Transverse colon (tissue), 4 donors: Measurements from ENCODE around the gene HNF1B. TPM values are rescaled to one million over a fixed set of nuclear protein-coding genes. Genes with fewer than 3 reads are reported as not detected.
A peak's percentile ranks its signal among the peaks of the same experiment; 100 is the strongest.

Experiments used
- DNase-seq: peaks from one replicate; pipeline ENCODE4 v3.0.0-alpha.2; 2019
- H3K27ac ChIP-seq, 4 donors: fragments of 200-600 bp; sonication (generic); 2 replicates each; pipeline ENCODE4 v1.5.1; 2016 to 2018; ENCODE audit warnings: inconsistent platforms in 4 of 4
- H3K27me3 ChIP-seq: fragments of 200-600 bp; sonication (generic); 2 replicates; pipeline ENCODE4 v1.5.1; 2017; ENCODE audit warnings: inconsistent platforms
- H3K36me3 ChIP-seq, 4 donors: fragments of 200-600 bp; sonication (generic); 2 replicates each; pipeline ENCODE4 v1.5.1; 2017 to 2019; ENCODE audit warnings: inconsistent platforms in 4 of 4
- H3K4me1 ChIP-seq, 4 donors: fragments of 200-600 bp; sonication (generic); 2 replicates each; pipeline ENCODE4 v1.5.1; 2017 to 2020; ENCODE audit warnings: inconsistent platforms in 4 of 4
- H3K4me3 ChIP-seq, 4 donors: fragments of 200-600 bp; sonication (generic); 1 replicate in 1 of 4; 2 replicates in 3 of 4; pipeline versions ENCODE4 v1.5.1 to v1.6.1; 2017 to 2019; ENCODE audit warnings: inconsistent platforms in 4 of 4
- H3K9me3 ChIP-seq, 2 donors: fragments of 200-600 bp; sonication (generic); 2 replicates each; pipeline ENCODE4 v1.5.1; 2017 to 2019; ENCODE audit warnings: inconsistent platforms in 2 of 2
- CTCF ChIP-seq, 5 experiments: fragments of 200-600 bp in 3 of 5; fragments of 450-650 bp in 2 of 5; sonication (generic) in 3 of 5; IDR thresholded peaks; 1 replicate in 2 of 5; 2 replicates in 3 of 5; pipeline ENCODE4 v1.5.1; 2016 to 2017; ENCODE audit warnings: antibody characterized with exemption in 5 of 5, inconsistent platforms in 3 of 5, mild to moderate bottlenecking in 2 of 5, moderate library complexity in 1 of 5
- EP300 ChIP-seq: sonication (generic); formaldehyde crosslinking; IDR thresholded peaks from one replicate; pipeline ENCODE4 v1.6.1; 2017; ENCODE audit warnings: antibody characterized with exemption, low read depth
- POLR2A ChIP-seq: fragments of 450-650 bp; IDR thresholded peaks from one replicate; pipeline ENCODE4 v1.6.1; 2016; ENCODE audit warnings: antibody characterized with exemption, mild to moderate bottlenecking, moderate library complexity
- POLR2AphosphoS5 ChIP-seq, 3 donors: sonication (generic); formaldehyde crosslinking; IDR thresholded peaks; one replicate each; pipeline ENCODE4 v1.6.1; 2016; ENCODE audit warnings: antibody characterized with exemption in 3 of 3
- WGBS, 2 donors: methylation state at CpG; one replicate each; pipeline ENCODE4 v1.1.5; 2018; ENCODE audit warnings: low coverage in 1 of 2; 5-methylcytosine and 5-hydroxymethylcytosine counted together
- in situ Hi-C, 4 donors: fragments of 200-750 bp; cut with MboI; loops; one replicate each; pipeline versions ENCODE4 v1.15.0 to v1.15.1; 2017; ENCODE audit warnings: low sequenced_read_pairs in 3 of 4, low pct_ligation_motif_present in 1 of 4, low pct_unique_long_range_greater_than_20kb in 1 of 4
- intact Hi-C: fragments of 100-400 bp; cut with DNase I; formaldehyde crosslinking; loops from one replicate; pipeline ENCODE4 v1.15.1; 2023; ENCODE audit warnings: low total_unique reads
- total RNA-seq, 4 donors: library from RNA; depleted of rRNA; stranded (reverse); fragments of >200 nt; gene quantifications; one replicate each; pipeline ENCODE4 v1.1.0, GENCODE V29; 2016

The HNF1B gene
- total RNA-seq, 4 donors from 2014 or later = 22.7 to 35.2 (median 24.9) TPM

GRCh38 chr17:37676115-37676925 is 68.5 kb downstream of the HNF1B start:
- no peak for TF ChIP-seq CTCF (IDR thresholded peaks at IDR 0.05)
- TF ChIP-seq EP300 = no peak
- no peak for TF ChIP-seq POLR2A
- TF ChIP-seq POLR2AphosphoS5 (IDR thresholded peaks at IDR 0.05) = no peak
- DNase-seq = peak; percentile 56
- no peaks in the 10 kb centered on the region for H3K9me3 ChIP-seq
- H3K4me1 ChIP-seq = peaks cover 5 to 35% (median 26%) of the 10 kb centered on the region in 4 donors
- H3K27me3 ChIP-seq = peaks cover 4% of the 10 kb centered on the region
- H3K27ac ChIP-seq = peak overlapping the region; percentile 29 to 81 (median 50)
- intact Hi-C loops (no loop called here), in situ Hi-C loops (no loop called here)
- no peak overlapping the region for H3K4me3 ChIP-seq
- 8 to 16% methylated on average over 3 to 7 of the region's 7 CpGs for WGBS, 2 donors
- H3K36me3 ChIP-seq = no peaks in the 10 kb centered on the region

GRCh38 chr17:37674511-37674910 is 70.3 kb downstream of the HNF1B start:
- Histone ChIP-seq H3K4me3 (no peak overlapping the region), H3K27me3 (peaks cover 4% of the 10 kb centered on the region), H3K36me3 (no peaks in the 10 kb centered on the region), H3K27ac (no peak overlapping the region), H3K9me3 (no peaks in the 10 kb centered on the region), H3K4me1 (peaks cover 5 to 49% (median 35%) of the 10 kb centered on the region in 4 donors)
- TF ChIP-seq POLR2AphosphoS5 (IDR thresholded peaks at IDR 0.05) = no peak
- no peak for TF ChIP-seq CTCF (IDR thresholded peaks at IDR 0.05)
- TF ChIP-seq EP300 = no peak
- no peak for TF ChIP-seq POLR2A
- 26 to 33% methylated on average over 1 of the region's 1 CpG for WGBS, 2 donors
- intact Hi-C loops = no loop called here
- DNase-seq = no peak
- in situ Hi-C loops = no loop called here

- H3K27ac ChIP-seq = no peak overlapping the region
- no peaks in the 10 kb centered on the region for H3K9me3 ChIP-seq
- 91 to 94% methylated on average over 2 of the region's 2 CpGs for WGBS, 2 donors
- in situ Hi-C loops (no loop called here), intact Hi-C loops (no loop called here)
- H3K36me3 ChIP-seq = no peaks in the 10 kb centered on the region
- no peak for DNase-seq
- H3K4me1 ChIP-seq = peaks cover 5 to 49% (median 35%) of the 10 kb centered on the region in 4 donors
- TF ChIP-seq POLR2AphosphoS5 (IDR thresholded peaks at IDR 0.05) = no peak
- TF ChIP-seq POLR2A = no peak
- TF ChIP-seq EP300 = no peak
- no peak for TF ChIP-seq CTCF (IDR thresholded peaks at IDR 0.05)
- no peak overlapping the region for H3K4me3 ChIP-seq
- peaks cover 1% of the 10 kb centered on the region for H3K27me3 ChIP-seq
Observed at GRCh38 chr17:37673386-37673785, 71.5 kb downstream of the HNF1B start.

GRCh38 chr17:37672548-37673078 is 72.2 kb downstream of the HNF1B start:
- no peaks in the 10 kb centered on the region for H3K36me3 ChIP-seq
- no peak for DNase-seq
- intact Hi-C loops (no loop called here), in situ Hi-C loops (no loop called here)
- no peak for TF ChIP-seq EP300
- TF ChIP-seq CTCF (IDR thresholded peaks at IDR 0.05) = no peak
- TF ChIP-seq POLR2AphosphoS5 (IDR thresholded peaks at IDR 0.05) = no peak
- TF ChIP-seq POLR2A = no peak
- no peak overlapping the region for H3K4me3 ChIP-seq
- H3K27me3 ChIP-seq = no peaks in the 10 kb centered on the region
- no peaks in the 10 kb centered on the region for H3K9me3 ChIP-seq
- WGBS, 2 donors = 77% methylated on average over 3 of the region's 3 CpGs; no CpG with 5 or more reads in 1 of the 2 donors
- H3K4me1 ChIP-seq = peaks cover 5 to 49% (median 35%) of the 10 kb centered on the region in 4 donors
- peak overlapping the region; percentile 70 to 81 (median 72) for H3K27ac ChIP-seq
